Measurements from ENCODE around the gene AATK.

DNA sequence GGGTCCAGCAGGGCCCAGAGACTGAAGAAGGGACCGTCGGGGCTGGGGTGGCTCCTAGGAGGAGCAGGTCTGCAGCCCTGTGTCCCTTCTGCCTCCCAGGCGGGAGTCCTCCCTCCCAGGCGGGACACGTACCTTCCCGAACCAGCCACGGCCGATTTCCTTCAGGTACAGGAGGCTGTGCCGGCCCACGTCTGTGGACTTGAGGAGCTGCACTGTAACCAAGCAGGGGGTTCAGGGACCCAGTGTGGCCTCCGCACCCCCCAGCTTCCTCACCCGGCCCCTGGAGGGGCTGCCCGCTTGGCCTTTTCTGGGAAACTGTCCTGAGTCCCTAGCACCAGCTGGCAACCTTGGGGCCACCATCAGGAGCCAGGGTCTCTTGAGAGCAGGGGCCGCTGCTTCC is 37.7 kb downstream of the AATK start:
- TF ChIP-seq, protein P1, sequence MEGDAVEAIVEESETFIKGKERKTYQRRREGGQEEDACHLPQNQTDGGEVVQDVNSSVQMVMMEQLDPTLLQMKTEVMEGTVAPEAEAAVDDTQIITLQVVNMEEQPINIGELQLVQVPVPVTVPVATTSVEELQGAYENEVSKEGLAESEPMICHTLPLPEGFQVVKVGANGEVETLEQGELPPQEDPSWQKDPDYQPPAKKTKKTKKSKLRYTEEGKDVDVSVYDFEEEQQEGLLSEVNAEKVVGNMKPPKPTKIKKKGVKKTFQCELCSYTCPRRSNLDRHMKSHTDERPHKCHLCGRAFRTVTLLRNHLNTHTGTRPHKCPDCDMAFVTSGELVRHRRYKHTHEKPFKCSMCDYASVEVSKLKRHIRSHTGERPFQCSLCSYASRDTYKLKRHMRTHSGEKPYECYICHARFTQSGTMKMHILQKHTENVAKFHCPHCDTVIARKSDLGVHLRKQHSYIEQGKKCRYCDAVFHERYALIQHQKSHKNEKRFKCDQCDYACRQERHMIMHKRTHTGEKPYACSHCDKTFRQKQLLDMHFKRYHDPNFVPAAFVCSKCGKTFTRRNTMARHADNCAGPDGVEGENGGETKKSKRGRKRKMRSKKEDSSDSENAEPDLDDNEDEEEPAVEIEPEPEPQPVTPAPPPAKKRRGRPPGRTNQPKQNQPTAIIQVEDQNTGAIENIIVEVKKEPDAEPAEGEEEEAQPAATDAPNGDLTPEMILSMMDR (IDR thresholded peaks at IDR 0.05): no peak
- TF ChIP-seq POLR2A (IDR thresholded peaks at IDR 0.05): no peak

Data from adrenal gland (tissue), 5 donors.